Suppressor macrophage treated with lipopolysaccharide for 4 hours (primary cell): ENCODE measurements around the gene SYT8.
A peak's percentile ranks its signal among the peaks of the same experiment; 100 is the strongest.

Experiments
- DNase-seq: peaks from one replicate; pipeline ENCODE4 v3.0.0-alpha.2; 2020

The SYT8 gene

GRCh38 chr11:1832920-1833295, 1.9 kb upstream of the SYT8 start:
- no peak for DNase-seq

- DNase-seq: no peak
Measured at GRCh38 chr11:1834062-1834610, 654 bp upstream of the SYT8 start.

- DNase-seq: no peak
Measured at GRCh38 chr11:1835671-1836010, 851 bp downstream of the SYT8 start.

GRCh38 chr11:1836011-1836945, 1.5 kb downstream of the SYT8 start:
- DNase-seq: no peak

GRCh38 chr11:1837171-1838076, 2.6 kb downstream of the SYT8 start:
- peak; percentile 67 for DNase-seq

- DNase-seq: no peak
Measured at GRCh38 chr11:1838077-1838425, 3.3 kb downstream of the SYT8 start.

- DNase-seq: no peak
Measured at GRCh38 chr11:1838426-1839144, 3.8 kb downstream of the SYT8 start, which contains the start of gene TNNI2. TNNI2 (plus strand) TSS chr11:1838981; CDS start chr11:1839697, 716 bp downstream.

- DNase-seq: no peak
Measured at GRCh38 chr11:1839204-1839923, 4.6 kb downstream of the SYT8 start.

GRCh38 chr11:1839924-1840779, 5.4 kb downstream of the SYT8 start:
- peak; percentile 89 for DNase-seq

GRCh38 chr11:1840780-1841480, 6.1 kb downstream of the SYT8 start:
- no peak for DNase-seq

- DNase-seq: no peak
Measured at GRCh38 chr11:1841511-1842148, 6.8 kb downstream of the SYT8 start.

- DNase-seq: no peak
Measured at GRCh38 chr11:1842149-1843097, 7.6 kb downstream of the SYT8 start.

GRCh38 chr11:1843098-1843473, 8.3 kb downstream of the SYT8 start:
- no peak for DNase-seq

GRCh38 chr11:1843796-1844195, 9.0 kb downstream of the SYT8 start:
- DNase-seq: no peak

GRCh38 chr11:1844221-1845094, 9.7 kb downstream of the SYT8 start:
- peak; percentile 66 for DNase-seq

- DNase-seq: no peak
Measured at GRCh38 chr11:1845095-1845429, 10.3 kb downstream of the SYT8 start.

- DNase-seq: no peak
Measured at GRCh38 chr11:1845561-1846452, 11.0 kb downstream of the SYT8 start.
